OCI-LY7 (cell line): ENCODE results near the gene STK31. TPM values are rescaled to one million over a fixed set of nuclear protein-coding genes. Genes with fewer than 3 reads are reported as not detected.

Experiments used
- BruUV-seq: library from RNA; stranded (reverse); fragments of 400-500 nt; replicated peaks from 2 replicates; lab custom pipeline; 2021; lab: Mats Ljungman, UMichigan
- CTCF ChIA-PET: fragments of 300-600 bp; sonication (Branson Sonifier 250); formaldehyde crosslinking; loops from one replicate; lab custom pipeline; 2022; ENCODE audit warnings: antibody characterized with exemption; ENCODE audit not compliant: unreplicated experiment; lab: Charles Lee
- POLR2A ChIA-PET: fragments of 300-600 bp; sonication (Branson Sonifier 250); formaldehyde crosslinking; loops from one replicate; lab custom pipeline; 2022; ENCODE audit warnings: antibody characterized with exemption; lab: Charles Lee
- DNase-seq: peaks from one replicate; pipeline ENCODE4 v3.0.0-alpha.2; 2015; ENCODE audit warnings: low spot score
- H2AFZ ChIP-seq: fragments of 200-600 bp; sonication (generic), shearing (Covaris generic); 2 replicates; pipeline ENCODE4 v1.6.1; 2014; ENCODE audit warnings: mild to moderate bottlenecking, antibody characterized with exemption, low read length, moderate library complexity
- H3K27ac ChIP-seq: fragments of 200-600 bp; sonication (generic); 2 replicates; pipeline ENCODE4 v1.5.1; 2014; ENCODE audit warnings: mixed run types, low read depth, mild to moderate bottlenecking, moderate library complexity, low read length, inconsistent platforms; ENCODE audit not compliant: poor library complexity, severe bottlenecking
- H3K36me3 ChIP-seq: fragments of 200-600 bp; sonication (generic); 2 replicates; pipeline ENCODE4 v1.6.1; 2014; ENCODE audit warnings: mild to moderate bottlenecking, antibody characterized with exemption, low read length, moderate library complexity, mixed read lengths; ENCODE audit not compliant: insufficient read depth
- H3K4me1 ChIP-seq: fragments of 200-600 bp; sonication (generic); 2 replicates; pipeline ENCODE4 v1.5.1; 2014; ENCODE audit warnings: mild to moderate bottlenecking, low read length; ENCODE audit not compliant: insufficient read depth, poor library complexity, severe bottlenecking
- H3K4me2 ChIP-seq: fragments of 200-600 bp; sonication (generic); 2 replicates; pipeline ENCODE4 v1.6.1; 2014; ENCODE audit warnings: mild to moderate bottlenecking, low read length
- H3K4me3 ChIP-seq: fragments of 200-600 bp; sonication (generic); 2 replicates; pipeline ENCODE4 v1.5.1; 2014; ENCODE audit warnings: mild to moderate bottlenecking, low read depth, low read length; ENCODE audit not compliant: poor library complexity, severe bottlenecking
- H3K79me2 ChIP-seq: fragments of 200-600 bp; sonication (generic); 2 replicates; pipeline ENCODE4 v1.6.1; 2016; ENCODE audit warnings: low read depth, mild to moderate bottlenecking, low read length, moderate library complexity, mixed read lengths; ENCODE audit not compliant: insufficient read depth
- H3K9me2 ChIP-seq: fragments of 200-600 bp; sonication (generic); 2 replicates; pipeline ENCODE4 v1.6.1; 2016; ENCODE audit warnings: mild to moderate bottlenecking, low read length, mixed read lengths; ENCODE audit not compliant: insufficient read depth
- H3K9me3 ChIP-seq: fragments of 200-600 bp; sonication (generic); 2 replicates; pipeline ENCODE4 v1.6.1; 2014; ENCODE audit warnings: mild to moderate bottlenecking, mixed run types, low read length, mixed read lengths
- H4K20me1 ChIP-seq: fragments of 200-600 bp; sonication (generic); 2 replicates; pipeline ENCODE4 v1.6.1; 2014; ENCODE audit warnings: mild to moderate bottlenecking, antibody characterized with exemption, low read length, moderate library complexity, mixed read lengths; ENCODE audit not compliant: insufficient read depth
- EZH2phosphoT487 ChIP-seq: fragments of 200-600 bp; sonication (generic); IDR thresholded peaks from 2 replicates; pipeline ENCODE4 v1.6.1; 2018; ENCODE audit warnings: low read depth, borderline replicate concordance, mild to moderate bottlenecking, mixed run types, antibody characterized with exemption, low read length, moderate library complexity, mixed read lengths
- intact Hi-C: fragments of 100-400 bp; cut with micrococcal nuclease; formaldehyde crosslinking; loops from one replicate; pipeline ENCODE4 v1.10.0; 2022; ENCODE audit not compliant: unreplicated experiment
- total RNA-seq, 2 experiments: library from RNA; depleted of rRNA in 1 of 2; stranded (reverse); fragments of >200 nt in 1 of 2; shearing (Covaris generic) in 1 of 2; gene quantifications; 2 replicates each; pipeline ENCODE4 v1.2.3, GENCODE V29; 2014 to 2022
- TF ChIP-seq, protein P1 (sequence below): fragments of 200-600 bp; sonication (generic); conservative IDR thresholded peaks from 2 replicates; pipeline ENCODE4 v1.5.1; 2014; ENCODE audit warnings: mild to moderate bottlenecking, antibody characterized with exemption, low read length, moderate library complexity, mixed read lengths

STK31 gene
- total RNA-seq, 2 experiments from 2014 or later = 0.28 to 0.40 TPM

DNA sequence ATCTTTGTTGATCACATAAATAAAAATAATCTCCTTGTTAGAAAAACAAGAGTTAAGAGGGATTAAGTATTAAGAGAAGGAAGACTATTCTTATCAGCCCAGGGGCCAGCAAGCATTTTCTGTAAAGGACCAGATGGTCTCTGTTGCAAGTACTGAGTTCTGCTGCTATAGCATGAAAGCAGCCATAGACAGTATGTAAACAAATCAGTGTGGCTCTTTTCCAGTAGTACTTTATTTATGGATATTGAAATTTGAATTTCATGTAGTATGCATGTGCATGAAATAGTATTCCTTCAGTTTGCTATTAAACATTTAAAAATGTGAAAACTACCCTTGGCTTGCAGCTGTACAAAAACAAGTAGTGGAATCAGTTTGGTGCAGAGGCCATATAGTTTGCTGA lies 81.7 kb downstream of the STK31 start:
- TF ChIP-seq, protein P1, sequence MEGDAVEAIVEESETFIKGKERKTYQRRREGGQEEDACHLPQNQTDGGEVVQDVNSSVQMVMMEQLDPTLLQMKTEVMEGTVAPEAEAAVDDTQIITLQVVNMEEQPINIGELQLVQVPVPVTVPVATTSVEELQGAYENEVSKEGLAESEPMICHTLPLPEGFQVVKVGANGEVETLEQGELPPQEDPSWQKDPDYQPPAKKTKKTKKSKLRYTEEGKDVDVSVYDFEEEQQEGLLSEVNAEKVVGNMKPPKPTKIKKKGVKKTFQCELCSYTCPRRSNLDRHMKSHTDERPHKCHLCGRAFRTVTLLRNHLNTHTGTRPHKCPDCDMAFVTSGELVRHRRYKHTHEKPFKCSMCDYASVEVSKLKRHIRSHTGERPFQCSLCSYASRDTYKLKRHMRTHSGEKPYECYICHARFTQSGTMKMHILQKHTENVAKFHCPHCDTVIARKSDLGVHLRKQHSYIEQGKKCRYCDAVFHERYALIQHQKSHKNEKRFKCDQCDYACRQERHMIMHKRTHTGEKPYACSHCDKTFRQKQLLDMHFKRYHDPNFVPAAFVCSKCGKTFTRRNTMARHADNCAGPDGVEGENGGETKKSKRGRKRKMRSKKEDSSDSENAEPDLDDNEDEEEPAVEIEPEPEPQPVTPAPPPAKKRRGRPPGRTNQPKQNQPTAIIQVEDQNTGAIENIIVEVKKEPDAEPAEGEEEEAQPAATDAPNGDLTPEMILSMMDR = no peak
- no peak for TF ChIP-seq EZH2phosphoT487
- POLR2A ChIA-PET = no interaction called here
- Histone ChIP-seq H4K20me1 (no peaks in the 10 kb centered on the region), H3K36me3 (no peaks in the 10 kb centered on the region), H3K9me2 (no peaks in the 10 kb centered on the region), H3K79me2 (no peaks in the 10 kb centered on the region), H2AFZ (no peak overlapping the region), H3K4me3 (no peak overlapping the region), H3K9me3 (0 out of 2 replicates have a peak, but pooled peaks cover 9% of the 10 kb centered on the region), H3K4me2 (no peak overlapping the region), H3K27ac (no peak overlapping the region), H3K4me1 (no peaks in the 10 kb centered on the region)
- intact Hi-C loops = no loop called here
- no TSS peak for BruUV-seq
- CTCF ChIA-PET = no interaction called here
- no peak for DNase-seq

DNA sequence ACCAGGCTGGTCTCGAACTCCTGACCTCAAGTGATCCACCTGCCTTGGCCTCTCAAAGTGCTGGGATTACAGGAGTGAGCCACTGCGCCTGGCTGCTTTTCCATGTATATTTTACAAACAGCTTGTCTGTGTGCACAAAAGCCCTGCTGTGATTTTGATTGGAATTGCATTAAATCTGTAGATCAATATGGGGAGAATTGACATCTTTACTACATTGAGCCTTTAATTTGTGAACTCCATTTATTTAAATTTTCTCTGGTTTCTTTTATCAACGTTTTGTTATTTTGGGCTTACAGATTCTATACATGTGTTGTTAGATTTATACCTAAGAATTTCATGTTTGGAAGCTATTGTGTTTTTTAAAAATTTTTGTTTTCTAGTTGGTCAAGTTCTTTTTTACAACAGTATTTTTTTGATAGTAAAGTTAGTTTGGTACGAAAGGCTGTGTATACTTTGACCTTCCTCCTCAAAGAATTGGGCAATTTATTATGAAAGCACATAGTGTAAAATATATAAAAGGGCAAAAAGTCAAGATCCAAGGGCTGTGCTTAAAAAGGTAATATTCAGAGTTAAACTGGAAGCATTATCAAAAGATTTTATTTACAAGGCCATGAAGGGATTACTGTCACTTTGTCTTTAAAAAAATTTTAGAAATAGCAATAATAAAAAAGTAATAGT lies 92.8 kb downstream of the STK31 start:
- no peaks in the 10 kb centered on the region for H4K20me1 ChIP-seq
- ChIA-PET CTCF (no interaction called here), POLR2A (interaction anchor here (0.8 kb wide), 1 partner anchor 15 kb away, joined by 6 read pairs; no protein-coding TSS in a partner anchor)
- H3K4me3 ChIP-seq = no peak overlapping the region
- H3K9me2 ChIP-seq = no peaks in the 10 kb centered on the region
- intact Hi-C loops = no loop called here
- no peaks in the 10 kb centered on the region for H3K9me3 ChIP-seq
- no peaks in the 10 kb centered on the region for H3K36me3 ChIP-seq
- no peak for TF ChIP-seq EZH2phosphoT487
- TF ChIP-seq, protein P1 = no peak
- no peaks in the 10 kb centered on the region for H3K4me1 ChIP-seq
- no peak for DNase-seq
- no peak overlapping the region for H2AFZ ChIP-seq
- no TSS peak for BruUV-seq
- H3K79me2 ChIP-seq = no peaks in the 10 kb centered on the region
- H3K27ac ChIP-seq = no peak overlapping the region
- H3K4me2 ChIP-seq = no peak overlapping the region

DNA sequence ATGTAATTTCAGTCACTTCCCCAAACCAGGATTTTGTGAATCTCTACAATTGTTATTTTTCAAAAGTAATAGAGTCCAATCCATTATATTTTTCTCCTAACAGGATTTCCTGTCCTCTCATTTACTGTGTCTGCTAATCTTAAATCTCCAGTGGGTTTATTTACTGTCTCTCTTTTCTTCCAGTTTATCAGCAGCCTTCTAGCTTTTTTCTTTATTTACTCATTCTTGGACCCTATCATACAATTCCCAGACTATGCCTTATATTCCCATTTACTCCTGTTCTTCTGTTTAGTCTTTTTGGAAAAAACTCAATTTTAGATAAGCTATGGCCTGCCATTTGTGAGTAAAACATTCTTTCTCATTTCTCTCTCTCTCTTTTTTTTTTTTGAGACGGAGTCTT lies 94.7 kb downstream of the STK31 start:
- Histone ChIP-seq H3K9me2 (no peaks in the 10 kb centered on the region), H3K4me3 (no peak overlapping the region), H3K4me1 (no peaks in the 10 kb centered on the region), H3K4me2 (no peak overlapping the region), H4K20me1 (no peaks in the 10 kb centered on the region), H3K79me2 (no peaks in the 10 kb centered on the region), H3K27ac (no peak overlapping the region), H3K9me3 (no peaks in the 10 kb centered on the region), H3K36me3 (no peaks in the 10 kb centered on the region), H2AFZ (no peak overlapping the region)
- TF ChIP-seq, protein P1 = no peak
- TF ChIP-seq EZH2phosphoT487 = no peak
- ChIA-PET CTCF (no interaction called here), POLR2A (no interaction called here)
- BruUV-seq = no TSS peak
- intact Hi-C loops = no loop called here
- no peak for DNase-seq
